Keratinocyte (primary cell): ENCODE measurements around the gene C3orf33. TPM values are rescaled to one million over a fixed set of nuclear protein-coding genes. Genes with fewer than 3 reads are reported as not detected.

Experiments used
- DNase-seq: peaks from one replicate; pipeline ENCODE4 v3.0.0-alpha.2; 2011; ENCODE audit warnings: low read depth, missing footprints, low spot score
- FAIRE-seq: peaks from 2 replicates; lab custom pipeline; 2011; peaks lifted over from hg19 to GRCh38; lab: Jason Lieb, UNC
- H2AFZ ChIP-seq: 2 replicates; pipeline ENCODE4 v1.6.0; 2012; ENCODE audit warnings: low read length, control low read depth, inconsistent platforms; ENCODE audit not compliant: control insufficient read depth
- H3K27ac ChIP-seq: 2 replicates; pipeline ENCODE4 v1.5.1; 2011; ENCODE audit warnings: low read length; ENCODE audit not compliant: control insufficient read depth, insufficient read depth
- H3K27me3 ChIP-seq: 3 replicates; pipeline ENCODE4 v1.6.0; 2011; ENCODE audit warnings: low read length; ENCODE audit not compliant: control insufficient read depth, insufficient read depth; ENCODE audit errors: extremely low read depth
- H3K36me3 ChIP-seq, 2 experiments: 2 replicates in 1 of 2; 3 replicates in 1 of 2; pipeline ENCODE4 v1.5.1; 2011; ENCODE audit warnings: low read length in 2 of 2, mild to moderate bottlenecking in 1 of 2; ENCODE audit not compliant: control insufficient read depth in 2 of 2, insufficient read depth in 2 of 2; ENCODE audit errors: extremely low read depth in 1 of 2
- H3K4me1 ChIP-seq: 3 replicates; pipeline ENCODE4 v1.5.1; 2011; ENCODE audit warnings: low read length; ENCODE audit not compliant: control insufficient read depth, insufficient read depth; ENCODE audit errors: extremely low read depth
- H3K4me2 ChIP-seq: 3 replicates; pipeline ENCODE4 v1.6.0; 2011; ENCODE audit warnings: low read depth, low read length; ENCODE audit not compliant: control insufficient read depth, insufficient read depth; ENCODE audit errors: extremely low read depth
- H3K4me3 ChIP-seq, 3 experiments: fragments of 200-600 bp in 1 of 3; sonication (generic) in 1 of 3; 2 replicates in 2 of 3; 3 replicates in 1 of 3; pipeline ENCODE4 v1.5.1; 2011 to 2016; ENCODE audit warnings: low read length in 3 of 3, mild to moderate bottlenecking in 3 of 3, control low read depth in 2 of 3, inconsistent platforms in 1 of 3, low read depth in 1 of 3, mixed read lengths in 1 of 3, mixed run types in 1 of 3, moderate library complexity in 1 of 3; ENCODE audit not compliant: control insufficient read depth in 2 of 3, insufficient read depth in 2 of 3; ENCODE audit errors: extremely low read depth in 1 of 3
- H3K79me2 ChIP-seq: 2 replicates; pipeline ENCODE4 v1.6.0; 2012; ENCODE audit warnings: low read length; ENCODE audit not compliant: control insufficient read depth, insufficient read depth
- H3K9ac ChIP-seq: 3 replicates; pipeline ENCODE4 v1.6.0; 2011; ENCODE audit warnings: low read length; ENCODE audit not compliant: control insufficient read depth, insufficient read depth; ENCODE audit errors: extremely low read depth
- H3K9me1 ChIP-seq: 3 replicates; pipeline ENCODE4 v1.6.0; 2011; ENCODE audit warnings: low read length; ENCODE audit not compliant: control insufficient read depth, insufficient read depth; ENCODE audit errors: extremely low read depth
- H3K9me3 ChIP-seq: 2 replicates; pipeline ENCODE4 v1.5.1; 2012; ENCODE audit warnings: low read depth, low read length; ENCODE audit not compliant: control insufficient read depth
- H4K20me1 ChIP-seq: 3 replicates; pipeline ENCODE4 v1.6.0; 2011; ENCODE audit warnings: low read length; ENCODE audit not compliant: control insufficient read depth, insufficient read depth; ENCODE audit errors: extremely low read depth
- EZH2 ChIP-seq: IDR thresholded peaks from one replicate; pipeline ENCODE4 v1.6.1; 2012; ENCODE audit warnings: inconsistent platforms, mild to moderate bottlenecking, low read length, moderate library complexity
- dilution Hi-C: fragments of 300-500 bp; cut with MboI; formaldehyde crosslinking; loops from one replicate; pipeline ENCODE4 v1.7.0; 2020; ENCODE audit warnings: low sequenced_read_pairs; ENCODE audit not compliant: extremely low pct_ligation_motif_present
- polyA plus RNA-seq, 5 experiments: library from polyadenylated mRNA; depleted of rRNA in 3 of 5; stranded (reverse) in 3 of 5; stranded (forward) in 1 of 5; unstranded in 1 of 5; fragments of >200 nt; gene quantifications; 1 replicate in 1 of 5; 2 replicates in 3 of 5; 3 replicates in 1 of 5; pipeline versions ENCODE4 v1.2.1 to v1.2.3, GENCODE V29; 2011 to 2012; ENCODE audit warnings: missing spikeins in 2 of 5, low read depth in 1 of 5, low replicate concordance in 1 of 5
- TF ChIP-seq, protein P1 (sequence below), 3 experiments: IDR thresholded peaks in 1 of 3; conservative IDR thresholded peaks in 1 of 3; optimal IDR thresholded peaks in 1 of 3; 2 replicates in 2 of 3; 3 replicates in 1 of 3; pipeline versions ENCODE3 to v1.5.1; 2011; ENCODE audit warnings: low read length in 3 of 3, mild to moderate bottlenecking in 3 of 3, moderate library complexity in 2 of 3, control low read depth in 1 of 3, inconsistent platforms in 1 of 3; ENCODE audit not compliant: insufficient read depth in 2 of 3; ENCODE audit errors: extremely low read depth in 1 of 3

C3orf33 gene
- polyA plus RNA-seq, 1 donor (not counting 4 experiments of a cell fraction or from before 2014, with no cell fraction given): 2.9 TPM

DNA sequence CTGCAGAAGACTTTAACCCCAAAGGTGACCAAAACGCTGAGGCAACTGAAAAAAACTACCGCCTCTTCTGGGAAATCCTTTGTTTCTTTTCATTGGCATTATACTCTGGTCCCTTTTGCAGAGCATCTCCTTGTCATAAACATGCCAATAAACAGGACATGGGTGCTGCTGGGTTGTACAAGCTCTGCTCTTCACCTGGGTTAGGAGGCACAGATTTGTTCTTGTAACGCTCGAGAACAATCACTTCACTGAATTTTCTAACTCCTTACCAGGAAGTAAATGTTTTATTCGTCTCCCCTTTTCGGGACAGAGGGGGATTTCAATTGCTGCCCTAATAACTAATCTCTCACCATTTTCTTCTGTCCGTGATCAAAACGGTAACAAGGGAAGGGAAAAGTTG is 62.5 kb downstream of the C3orf33 start:
- H3K9ac ChIP-seq: peak overlapping the region; percentile 64
- no peaks in the 10 kb centered on the region for H4K20me1 ChIP-seq
- peak overlapping the region; percentile 89 for H2AFZ ChIP-seq
- no peak overlapping the region for H3K27ac ChIP-seq
- TF ChIP-seq, protein P1, sequence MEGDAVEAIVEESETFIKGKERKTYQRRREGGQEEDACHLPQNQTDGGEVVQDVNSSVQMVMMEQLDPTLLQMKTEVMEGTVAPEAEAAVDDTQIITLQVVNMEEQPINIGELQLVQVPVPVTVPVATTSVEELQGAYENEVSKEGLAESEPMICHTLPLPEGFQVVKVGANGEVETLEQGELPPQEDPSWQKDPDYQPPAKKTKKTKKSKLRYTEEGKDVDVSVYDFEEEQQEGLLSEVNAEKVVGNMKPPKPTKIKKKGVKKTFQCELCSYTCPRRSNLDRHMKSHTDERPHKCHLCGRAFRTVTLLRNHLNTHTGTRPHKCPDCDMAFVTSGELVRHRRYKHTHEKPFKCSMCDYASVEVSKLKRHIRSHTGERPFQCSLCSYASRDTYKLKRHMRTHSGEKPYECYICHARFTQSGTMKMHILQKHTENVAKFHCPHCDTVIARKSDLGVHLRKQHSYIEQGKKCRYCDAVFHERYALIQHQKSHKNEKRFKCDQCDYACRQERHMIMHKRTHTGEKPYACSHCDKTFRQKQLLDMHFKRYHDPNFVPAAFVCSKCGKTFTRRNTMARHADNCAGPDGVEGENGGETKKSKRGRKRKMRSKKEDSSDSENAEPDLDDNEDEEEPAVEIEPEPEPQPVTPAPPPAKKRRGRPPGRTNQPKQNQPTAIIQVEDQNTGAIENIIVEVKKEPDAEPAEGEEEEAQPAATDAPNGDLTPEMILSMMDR (optimal IDR thresholded peaks at IDR 0.05 in 1 of 3, IDR thresholded peaks at IDR 0.05 in 1 of 3, conservative IDR thresholded peaks at IDR 0.05 in 1 of 3; ENCODE audit: extremely low read depth in 1 of 3, insufficient read depth in 2 of 3, low read length in 3 of 3): no peak
- TF ChIP-seq EZH2: no peak
- no peaks in the 10 kb centered on the region for H3K9me1 ChIP-seq
- FAIRE-seq (no peak), DNase-seq (no peak)
- H3K4me3 ChIP-seq: peak overlapping the region; percentile 51 to 83 (median 82)
- H3K9me3 ChIP-seq: no peaks in the 10 kb centered on the region
- dilution Hi-C loops: no loop called here
- H3K4me2 ChIP-seq: peak overlapping the region; percentile 99
- no peaks in the 10 kb centered on the region for H3K36me3 ChIP-seq
- no peaks in the 10 kb centered on the region for H3K79me2 ChIP-seq
- peaks cover 13% of the 10 kb centered on the region for H3K4me1 ChIP-seq
- peaks cover 36% of the 10 kb centered on the region for H3K27me3 ChIP-seq

DNA sequence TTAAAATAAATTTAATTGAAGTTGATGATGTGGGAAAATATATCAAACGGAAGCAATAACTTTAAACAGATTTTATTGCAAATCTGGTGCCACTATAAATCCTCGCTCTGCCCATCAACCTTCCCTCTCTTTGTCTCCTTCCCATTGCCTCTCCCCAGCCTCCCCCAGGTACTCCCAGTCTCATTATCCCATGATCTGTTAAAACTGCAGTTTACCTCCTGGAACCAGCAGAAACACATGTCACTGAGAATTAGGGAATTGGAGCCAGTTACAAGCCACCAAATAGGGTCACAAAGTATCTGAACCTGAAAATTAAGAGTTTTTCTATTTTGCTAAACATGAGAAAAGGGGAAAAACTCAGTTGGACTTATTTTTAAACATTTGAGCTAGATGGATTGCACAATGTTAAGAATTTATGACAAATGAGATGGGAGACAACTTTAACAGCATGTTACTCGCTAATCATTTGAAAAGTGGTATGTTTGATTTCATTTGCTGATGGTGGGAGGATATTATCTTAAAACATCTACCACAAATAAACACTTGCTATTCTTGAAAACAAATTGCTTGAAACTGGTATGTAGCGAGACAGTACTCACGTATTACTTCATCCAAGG is 63.6 kb downstream of the C3orf33 start:
- Histone ChIP-seq H3K4me3 (no peak overlapping the region), H3K36me3 (no peaks in the 10 kb centered on the region), H3K9ac (no peak overlapping the region), H2AFZ (no peak overlapping the region), H3K9me3 (no peaks in the 10 kb centered on the region), H3K27ac (no peak overlapping the region), H3K4me2 (no peak overlapping the region), H3K27me3 (peaks cover 36% of the 10 kb centered on the region), H3K79me2 (no peaks in the 10 kb centered on the region), H4K20me1 (no peaks in the 10 kb centered on the region), H3K9me1 (no peaks in the 10 kb centered on the region), H3K4me1 (peaks cover 13% of the 10 kb centered on the region)
- TF ChIP-seq, protein P1 (optimal IDR thresholded peaks at IDR 0.05 in 1 of 3, IDR thresholded peaks at IDR 0.05 in 1 of 3, conservative IDR thresholded peaks at IDR 0.05 in 1 of 3; ENCODE audit: extremely low read depth in 1 of 3, insufficient read depth in 2 of 3, low read length in 3 of 3): no peak
- no peak for TF ChIP-seq EZH2
- DNase-seq: no peak
- no peak for FAIRE-seq
- dilution Hi-C loops: no loop called here
